AG04450 (cell line): ENCODE data around the gene CAMK2D. TPM values are rescaled to one million over a fixed set of nuclear protein-coding genes. Genes with fewer than 3 reads are reported as not detected.

Experiments used
- CTCF ChIA-PET: fragments of 300-600, 350-600 bp; formaldehyde crosslinking; extraction: SDS; loops from one replicate; lab custom pipeline; 2022; ENCODE audit warnings: antibody characterized with exemption, inconsistent platforms; lab: Charles Lee
- POLR2A ChIA-PET: fragments of 350-600 bp; formaldehyde crosslinking; extraction: SDS; loops from one replicate; lab custom pipeline; 2021; ENCODE audit warnings: antibody characterized with exemption, inconsistent platforms; lab: Yijun Ruan, JAX
- DNase-seq: peaks from one replicate; pipeline ENCODE4 v3.0.0-alpha.2; 2011; ENCODE audit warnings: low read depth, low spot score
- H3K27ac ChIP-seq: one replicate; pipeline ENCODE4 v1.5.1; 2012; ENCODE audit warnings: low read depth, low read length, control low read depth
- H3K27me3 ChIP-seq: one replicate; pipeline ENCODE4 v1.6.0; 2012; ENCODE audit warnings: low read length; ENCODE audit not compliant: control insufficient read depth, insufficient read depth
- H3K4me3 ChIP-seq: 2 replicates; pipeline ENCODE4 v1.5.1; 2011; ENCODE audit warnings: mild to moderate bottlenecking, low read depth, low read length, control low read depth
- H3K9me3 ChIP-seq: 2 replicates; pipeline ENCODE4 v1.5.1; 2012; ENCODE audit warnings: low read length; ENCODE audit not compliant: control insufficient read depth, insufficient read depth
- CTCF ChIP-seq: IDR thresholded peaks from 2 replicates; pipeline ENCODE4 v1.5.1; 2011; ENCODE audit warnings: low read depth, low read length, control low read depth, inconsistent platforms
- polyA plus RNA-seq: library from polyadenylated mRNA; depleted of rRNA; stranded (reverse); fragments of >200 nt; gene quantifications from 2 replicates; pipeline ENCODE4 v1.2.3, GENCODE V29; 2011

CAMK2D gene
- polyA plus RNA-seq, 1 experiment: 105 TPM

DNA sequence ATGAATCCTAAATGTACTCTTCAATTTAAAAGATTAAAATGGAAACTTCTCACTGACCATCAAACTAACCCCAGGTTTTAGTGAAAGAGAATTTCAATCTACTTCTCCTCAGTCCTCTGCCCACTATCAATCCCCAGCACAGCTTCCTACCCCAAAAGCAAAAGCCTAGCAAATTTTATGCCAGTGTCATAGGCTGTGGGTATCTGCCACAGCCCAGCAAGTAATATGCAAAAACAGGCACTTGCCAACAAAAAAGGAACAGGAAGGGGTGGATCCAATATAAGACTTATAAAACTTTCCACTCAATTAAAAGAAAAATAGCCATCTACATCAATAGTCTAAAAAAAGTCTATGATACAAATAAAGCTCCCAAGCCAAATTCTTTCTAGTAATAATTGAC lies 22.3 kb downstream of the CAMK2D start:
- Histone ChIP-seq H3K4me3 (no peak overlapping the region), H3K27me3 (no peaks in the 10 kb centered on the region), H3K27ac (no peak overlapping the region), H3K9me3 (no peaks in the 10 kb centered on the region)
- TF ChIP-seq CTCF: no peak
- CTCF ChIA-PET: no interaction called here
- DNase-seq: no peak
- POLR2A ChIA-PET: no interaction called here

- DNase-seq: no peak
- POLR2A ChIA-PET: interaction anchor here (0.6 kb wide), 3 partner anchors 34 to 157 kb away, joined by 3 to 6 read pairs (median 3); no protein-coding TSS in a partner anchor
- CTCF ChIA-PET: interaction anchor here (0.6 kb wide), 1 partner anchor 28 kb away, joined by 6 read pairs; no protein-coding TSS in a partner anchor
Observed at GRCh38 chr4:113738251-113738650, 23.3 kb downstream of the CAMK2D start.

DNA sequence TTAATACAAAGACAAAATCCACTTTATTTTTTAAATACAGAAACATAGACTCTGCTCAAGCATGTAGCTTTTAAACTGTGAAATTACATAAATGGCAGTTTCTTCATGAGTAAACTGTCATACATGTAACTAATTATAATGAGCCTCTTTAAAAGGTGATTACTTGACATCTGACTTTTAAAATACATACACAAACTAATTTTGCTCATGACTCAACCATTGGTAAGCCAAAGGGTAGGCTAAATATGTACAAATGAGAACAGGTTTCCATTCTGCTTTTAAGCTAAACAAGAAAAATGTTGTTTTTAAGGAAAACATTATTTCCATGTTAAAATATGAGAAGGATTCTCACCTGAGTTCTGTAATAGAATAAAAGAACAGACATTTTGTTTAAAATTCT lies 27.9 kb downstream of the CAMK2D start:
- H3K27ac ChIP-seq: no peak overlapping the region
- H3K27me3 ChIP-seq: no peaks in the 10 kb centered on the region
- CTCF ChIA-PET: interaction anchor here (0.6 to 1.8 kb wide), 3 partner anchors 116 to 224 kb away, joined by 3 to 4 read pairs (median 3); no protein-coding TSS in a partner anchor
- no peaks in the 10 kb centered on the region for H3K9me3 ChIP-seq
- no peak for DNase-seq
- POLR2A ChIA-PET: no interaction called here
- TF ChIP-seq CTCF: no peak
- H3K4me3 ChIP-seq: no peak overlapping the region

More at GRCh38 chr4:113738251-113738650, 23.3 kb downstream of the CAMK2D start:
- Histone ChIP-seq H3K27ac (no peak overlapping the region), H3K9me3 (no peaks in the 10 kb centered on the region), H3K27me3 (no peaks in the 10 kb centered on the region), H3K4me3 (no peak overlapping the region)
- TF ChIP-seq CTCF: no peak

DNA sequence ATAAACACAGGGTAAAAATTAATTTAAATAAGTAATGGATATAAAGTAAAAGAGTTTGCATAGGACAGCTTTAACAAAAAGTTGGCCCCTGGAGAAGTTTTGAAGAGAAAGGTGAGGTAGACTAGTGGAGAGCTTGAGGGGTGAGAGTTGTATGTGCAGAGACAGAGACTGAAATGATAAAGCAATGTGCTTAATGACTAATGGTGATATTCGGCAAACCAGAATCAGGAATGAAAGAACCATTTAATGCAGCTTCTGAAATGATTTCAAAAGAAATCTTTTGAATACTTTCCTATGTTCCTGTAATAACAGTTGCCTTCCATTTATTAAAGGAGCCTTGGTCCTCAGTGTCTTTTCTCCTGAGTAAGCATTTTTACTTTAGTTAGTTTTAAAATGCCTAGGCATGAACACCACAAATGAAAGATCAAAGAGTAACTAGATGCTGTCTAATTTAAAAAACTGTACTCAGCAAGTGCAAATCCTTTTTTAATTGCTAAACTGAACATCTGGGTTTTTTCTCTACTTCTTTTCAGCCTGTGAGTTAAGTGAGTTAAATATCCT lies 28.5 kb downstream of the CAMK2D start:
- Histone ChIP-seq H3K9me3 (no peaks in the 10 kb centered on the region), H3K27me3 (no peaks in the 10 kb centered on the region), H3K27ac (no peak overlapping the region), H3K4me3 (no peak overlapping the region)
- no peak for TF ChIP-seq CTCF
- ChIA-PET CTCF (interaction anchor here (1.1 to 1.3 kb wide), 2 partner anchors 48 to 117 kb away, joined by 3 to 4 read pairs; no protein-coding TSS in a partner anchor), POLR2A (no interaction called here)
- DNase-seq: no peak

GRCh38 chr4:113730467-113731216 lies 30.9 kb downstream of the CAMK2D start:
- Histone ChIP-seq H3K4me3 (no peak overlapping the region), H3K27me3 (no peaks in the 10 kb centered on the region), H3K27ac (no peak overlapping the region), H3K9me3 (no peaks in the 10 kb centered on the region)
- no peak for TF ChIP-seq CTCF
- ChIA-PET POLR2A (no interaction called here), CTCF (interaction anchor here (0.6 kb wide), 1 partner anchor 27 kb away, joined by 4 read pairs; no protein-coding TSS in a partner anchor)
- DNase-seq: no peak
